K562 (cell line): ENCODE results near the gene TRIO. TPM values are rescaled to one million over a fixed set of nuclear protein-coding genes. Genes with fewer than 3 reads are reported as not detected.

Experiments
- HMG20B ChIP-seq: fragments of 250-450 bp; sonication (Bioruptor Pico); IDR thresholded peaks from 2 replicates; pipeline ENCODE4 v1.5.0; 2021; ENCODE audit warnings: mild to moderate bottlenecking
- PHB2 ChIP-seq: fragments of 450-650 bp; IDR thresholded peaks from 2 replicates; pipeline ENCODE4 v1.6.1; 2017; ENCODE audit warnings: low read depth
- RERE ChIP-seq: sonication (generic); formaldehyde crosslinking; IDR thresholded peaks from 2 replicates; pipeline ENCODE4 v1.8.0; 2023; ENCODE audit warnings: missing genetic modification reagents, mild to moderate bottlenecking, borderline replicate concordance
- TCF15 ChIP-seq: fragments of 250-450 bp; sonication (Bioruptor Pico); IDR thresholded peaks from 2 replicates; pipeline ENCODE4 v1.8.0; 2022; ENCODE audit warnings: moderate library complexity, mild to moderate bottlenecking, inconsistent platforms
- TEAD2 ChIP-seq: fragments of 450-650 bp; IDR thresholded peaks from 2 replicates; pipeline ENCODE4 v1.6.1; 2016; ENCODE audit warnings: missing genetic modification characterization, control low read depth, missing compliant biosample characterization
- ZNF75A ChIP-seq: fragments of 450-650 bp; formaldehyde crosslinking; IDR thresholded peaks from 2 replicates; pipeline ENCODE4 v1.4.0; 2020; ENCODE audit warnings: mild to moderate bottlenecking
- polyA plus RNA-seq, 8 experiments: library from polyadenylated mRNA; depleted of rRNA in 4 of 8; stranded (reverse) in 5 of 8; unstranded in 3 of 8; fragments of >200 nt; fragmentation: Nextera tagmentation in 2 of 8; fragmentation: Illumina TruSeq in 1 of 8; extraction: Ambion mirVana in 2 of 8; extraction: Trizol in 1 of 8; gene quantifications; 2 replicates each; pipeline versions ENCODE4 v1.2.1 to v1.2.3, GENCODE V29; 2011 to 2014; ENCODE audit warnings: inconsistent platforms in 1 of 8, missing spikeins in 1 of 8
- total RNA-seq, 7 experiments: library from RNA; depleted of rRNA in 6 of 7; stranded (reverse); fragments of >200 nt in 6 of 7; fragmentation: Illumina TruSeq in 2 of 7; extraction: Trizol in 2 of 7; gene quantifications; 2 replicates each; pipeline versions ENCODE4 v1.2.1 to v1.2.3, GENCODE V29; 2011 to 2021; ENCODE audit warnings: low replicate concordance in 1 of 7

Gene TRIO
- total and polyA plus RNA-seq, 9 of the 15 experiments (the other 6 are each of a cell fraction or from before 2014, with no cell fraction given), result 0.24 to 5.0 (median 1.1) TPM

GRCh38 chr5:14243766-14244165, 100.6 kb downstream of the TRIO start (continued):
- TF ChIP-seq RERE (CRISPR knock-in tag) (no peak), HMG20B (CRISPR knock-in tag) (no peak), ZNF75A (CRISPR knock-in tag) (no peak), TCF15 (CRISPR knock-in tag) (no peak), TEAD2 (no peak), PHB2 (no peak)
